ENCODE measurements around the gene PRR5.
A peak's percentile ranks its signal among the peaks of the same experiment; 100 is the strongest.

Gene PRR5

DNA sequence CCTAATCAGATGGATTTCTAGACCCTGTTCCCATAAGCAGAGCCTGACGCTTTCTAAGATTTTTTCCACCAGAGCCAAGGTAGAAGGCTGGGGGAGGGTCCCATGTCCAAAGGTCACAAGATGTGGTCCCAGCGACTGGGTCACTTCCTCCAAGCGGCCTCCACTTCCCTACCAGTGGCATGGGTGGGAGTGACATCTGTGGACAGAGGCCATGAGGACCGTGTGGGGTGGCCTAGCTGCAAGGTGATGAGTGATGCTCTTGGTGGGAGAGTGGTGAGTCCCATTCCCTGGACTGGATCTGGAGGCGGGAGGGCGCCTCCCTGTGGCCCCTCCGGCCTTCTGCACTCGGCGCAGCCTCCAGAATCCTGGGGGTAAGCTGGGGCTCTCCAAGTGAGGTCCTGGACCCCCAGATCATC lies 32.4 kb upstream of the PRR5 start:
- Histone ChIP-seq H3K9me3 (ENCODE audit: insufficient read depth, low read length) (no peaks in the 10 kb centered on the region), H3K9ac (ENCODE audit: low read length) (no peak overlapping the region), H3K79me2 (ENCODE audit: low read length) (no peaks in the 10 kb centered on the region), H3K4me3 (ENCODE audit: low read length) (no peak overlapping the region), H2AFZ (ENCODE audit: low read depth, low read length) (no peak overlapping the region), H3K36me3 (replicated peaks; ENCODE audit: low read depth, low read length) (no peaks in the 10 kb centered on the region), H3K4me1 (ENCODE audit: low read length) (0 out of 2 replicates have a peak, but pooled peaks cover 4% of the 10 kb centered on the region), H3K27me3 (ENCODE audit: low read depth, low read length) (peaks cover 24% of the 10 kb centered on the region), H3K27ac (ENCODE audit: low read length) (no peak overlapping the region), H3K4me2 (ENCODE audit: low read length) (no peak overlapping the region), H4K20me1 (ENCODE audit: insufficient read depth, low read length) (no peaks in the 10 kb centered on the region)
- TF ChIP-seq, protein P1, sequence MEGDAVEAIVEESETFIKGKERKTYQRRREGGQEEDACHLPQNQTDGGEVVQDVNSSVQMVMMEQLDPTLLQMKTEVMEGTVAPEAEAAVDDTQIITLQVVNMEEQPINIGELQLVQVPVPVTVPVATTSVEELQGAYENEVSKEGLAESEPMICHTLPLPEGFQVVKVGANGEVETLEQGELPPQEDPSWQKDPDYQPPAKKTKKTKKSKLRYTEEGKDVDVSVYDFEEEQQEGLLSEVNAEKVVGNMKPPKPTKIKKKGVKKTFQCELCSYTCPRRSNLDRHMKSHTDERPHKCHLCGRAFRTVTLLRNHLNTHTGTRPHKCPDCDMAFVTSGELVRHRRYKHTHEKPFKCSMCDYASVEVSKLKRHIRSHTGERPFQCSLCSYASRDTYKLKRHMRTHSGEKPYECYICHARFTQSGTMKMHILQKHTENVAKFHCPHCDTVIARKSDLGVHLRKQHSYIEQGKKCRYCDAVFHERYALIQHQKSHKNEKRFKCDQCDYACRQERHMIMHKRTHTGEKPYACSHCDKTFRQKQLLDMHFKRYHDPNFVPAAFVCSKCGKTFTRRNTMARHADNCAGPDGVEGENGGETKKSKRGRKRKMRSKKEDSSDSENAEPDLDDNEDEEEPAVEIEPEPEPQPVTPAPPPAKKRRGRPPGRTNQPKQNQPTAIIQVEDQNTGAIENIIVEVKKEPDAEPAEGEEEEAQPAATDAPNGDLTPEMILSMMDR (IDR thresholded peaks at IDR 0.05; ENCODE audit: low read depth, low read length) = peak; percentile 34
- no peak for TF ChIP-seq EZH2phosphoT487 (IDR thresholded peaks at IDR 0.05; ENCODE audit: low read depth)

DNA sequence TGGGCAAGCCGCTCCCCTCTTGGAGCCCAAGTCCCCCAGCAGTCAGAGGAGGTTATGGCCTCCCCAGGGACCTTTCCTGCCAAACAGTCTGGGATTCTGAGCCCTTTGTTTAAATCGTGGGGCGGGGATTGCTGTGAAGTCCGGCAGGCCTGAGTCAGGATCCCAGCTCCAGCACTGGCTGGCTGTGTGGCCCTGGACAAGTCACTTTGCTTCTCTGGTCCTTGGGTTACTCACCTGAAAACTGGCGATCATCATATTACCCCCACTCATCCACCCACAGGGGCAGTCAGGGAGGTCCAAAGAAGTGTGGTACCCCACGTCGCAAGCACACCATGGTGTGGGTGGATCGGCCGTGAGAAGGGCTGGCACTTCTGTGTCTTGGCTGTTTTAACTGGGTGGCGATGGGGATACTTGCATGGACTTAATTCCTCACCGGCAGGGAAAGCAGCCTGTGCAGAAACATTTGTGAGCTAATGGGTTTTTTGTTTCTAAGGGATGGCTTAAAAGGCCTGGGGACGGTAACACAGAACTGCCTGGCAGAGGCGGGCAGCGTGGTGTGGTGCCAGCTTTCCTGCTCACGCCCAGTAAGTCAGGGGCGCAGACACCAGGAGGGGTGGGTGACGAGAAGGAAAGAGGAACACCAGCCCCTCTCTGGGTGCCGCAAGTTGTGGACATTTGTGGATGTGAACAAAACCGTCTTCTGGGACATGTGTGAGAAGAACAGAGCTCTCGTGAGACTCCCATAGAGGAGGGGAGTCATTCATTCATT lies 31.6 kb upstream of the PRR5 start:
- Histone ChIP-seq H3K9ac (ENCODE audit: low read length) (no peak overlapping the region), H3K9me3 (ENCODE audit: insufficient read depth, low read length) (no peaks in the 10 kb centered on the region), H3K4me1 (ENCODE audit: low read length) (no peaks in the 10 kb centered on the region), H3K27me3 (ENCODE audit: low read depth, low read length) (peaks cover 24% of the 10 kb centered on the region), H3K4me2 (ENCODE audit: low read length) (no peak overlapping the region), H2AFZ (ENCODE audit: low read depth, low read length) (no peak overlapping the region), H3K36me3 (replicated peaks; ENCODE audit: low read depth, low read length) (no peaks in the 10 kb centered on the region), H3K79me2 (ENCODE audit: low read length) (no peaks in the 10 kb centered on the region), H4K20me1 (ENCODE audit: insufficient read depth, low read length) (no peaks in the 10 kb centered on the region), H3K4me3 (ENCODE audit: low read length) (no peak overlapping the region), H3K27ac (ENCODE audit: low read length) (no peak overlapping the region)
- no peak for TF ChIP-seq EZH2phosphoT487 (IDR thresholded peaks at IDR 0.05; ENCODE audit: low read depth)
- TF ChIP-seq, protein P1 (IDR thresholded peaks at IDR 0.05; ENCODE audit: low read depth, low read length) = no peak

DNA sequence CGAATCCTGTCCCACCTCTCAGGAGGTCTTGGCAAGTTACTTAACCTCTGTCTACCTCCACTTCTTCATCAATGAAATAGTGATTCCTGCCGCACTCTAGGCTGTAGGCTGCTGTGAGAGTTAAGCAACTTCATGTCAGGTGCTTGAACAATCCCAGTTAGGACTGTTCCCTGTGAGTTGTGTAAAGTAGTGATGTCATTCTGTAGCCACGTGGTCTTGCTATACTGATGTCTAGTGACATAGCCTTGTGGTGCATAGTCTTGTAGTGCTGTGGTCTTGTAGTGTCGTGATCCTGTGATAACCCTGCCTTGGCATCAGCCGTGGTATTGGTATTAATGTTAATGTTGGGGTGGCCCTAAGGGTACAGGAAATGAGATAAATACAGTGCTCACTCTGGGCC lies 30.3 kb upstream of the PRR5 start:
- H3K36me3 ChIP-seq (replicated peaks; ENCODE audit: low read depth, low read length) = no peaks in the 10 kb centered on the region
- H3K27me3 ChIP-seq (ENCODE audit: low read depth, low read length) = peaks cover 24% of the 10 kb centered on the region
- H3K9me3 ChIP-seq (ENCODE audit: insufficient read depth, low read length) = no peaks in the 10 kb centered on the region
- H3K9ac ChIP-seq (ENCODE audit: low read length) = no peak overlapping the region
- H3K4me3 ChIP-seq (ENCODE audit: low read length) = no peak overlapping the region
- H3K4me2 ChIP-seq (ENCODE audit: low read length) = no peak overlapping the region
- H4K20me1 ChIP-seq (ENCODE audit: insufficient read depth, low read length) = no peaks in the 10 kb centered on the region
- H3K4me1 ChIP-seq (ENCODE audit: low read length) = peaks cover 2% of the 10 kb centered on the region; the same call in 1 of the 2 replicates
- H3K79me2 ChIP-seq (ENCODE audit: low read length) = no peaks in the 10 kb centered on the region
- H2AFZ ChIP-seq (ENCODE audit: low read depth, low read length) = no peak overlapping the region
- TF ChIP-seq EZH2phosphoT487 (IDR thresholded peaks at IDR 0.05; ENCODE audit: low read depth) = no peak
- TF ChIP-seq, protein P1 (IDR thresholded peaks at IDR 0.05; ENCODE audit: low read depth, low read length) = no peak
- no peak overlapping the region for H3K27ac ChIP-seq (ENCODE audit: low read length)

DNA sequence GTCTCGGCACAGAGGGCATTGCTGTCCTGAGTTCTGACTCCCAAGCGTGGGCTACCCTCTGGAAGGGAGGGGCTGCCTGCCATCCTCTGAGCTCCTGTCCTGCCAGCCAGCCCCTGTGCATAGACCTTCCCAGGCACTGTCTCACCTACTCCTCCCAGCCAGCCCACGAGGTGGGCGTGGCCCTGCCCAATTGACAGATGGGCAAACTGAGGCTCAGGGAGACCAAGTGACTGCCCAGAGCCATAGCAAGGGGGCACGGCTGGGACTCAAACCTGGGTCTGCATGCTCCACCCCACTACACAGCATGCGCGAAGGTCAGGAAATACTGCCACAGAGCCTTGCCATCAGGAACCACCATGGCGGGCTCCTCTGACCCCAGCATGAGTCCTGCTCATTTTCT lies 29.4 kb upstream of the PRR5 start:
- Histone ChIP-seq H3K79me2 (ENCODE audit: low read length) (no peaks in the 10 kb centered on the region), H3K4me1 (ENCODE audit: low read length) (peaks cover 6% of the 10 kb centered on the region; the same call in 1 of the 2 replicates), H3K27ac (ENCODE audit: low read length) (no peak overlapping the region), H3K9ac (ENCODE audit: low read length) (no peak overlapping the region), H3K9me3 (ENCODE audit: insufficient read depth, low read length) (no peaks in the 10 kb centered on the region), H3K27me3 (ENCODE audit: low read depth, low read length) (peaks cover 33% of the 10 kb centered on the region), H3K4me2 (ENCODE audit: low read length) (no peak overlapping the region), H2AFZ (ENCODE audit: low read depth, low read length) (no peak overlapping the region), H3K4me3 (ENCODE audit: low read length) (no peak overlapping the region), H4K20me1 (ENCODE audit: insufficient read depth, low read length) (no peaks in the 10 kb centered on the region), H3K36me3 (replicated peaks; ENCODE audit: low read depth, low read length) (no peaks in the 10 kb centered on the region)
- TF ChIP-seq, protein P1 (IDR thresholded peaks at IDR 0.05; ENCODE audit: low read depth, low read length) = no peak
- TF ChIP-seq EZH2phosphoT487 (IDR thresholded peaks at IDR 0.05; ENCODE audit: low read depth) = no peak

All from OCI-LY3 (cell line).